H9 (cell line): Measurements from ENCODE around the gene YWHAQ. TPM values are rescaled to one million over a fixed set of nuclear protein-coding genes. Genes with fewer than 3 reads are reported as not detected.
A peak's percentile ranks its signal among the peaks of the same experiment; 100 is the strongest.

ENCODE experiments used
- DNase-seq: peaks from one replicate; pipeline ENCODE4 v3.0.0-alpha.2; 2017
- H2AFZ ChIP-seq: one replicate; pipeline ENCODE4 v1.6.1; 2013; ENCODE audit warnings: mild to moderate bottlenecking, low read length, control low read depth, moderate library complexity
- H2AK5ac ChIP-seq: 2 replicates; pipeline ENCODE4 v1.6.1; 2013; ENCODE audit warnings: low read length, control low read depth, mixed read lengths; ENCODE audit not compliant: insufficient read length
- H2BK120ac ChIP-seq: one replicate; pipeline ENCODE4 v1.6.1; 2013; ENCODE audit warnings: low read depth, mild to moderate bottlenecking, low read length, control low read depth, inconsistent platforms; ENCODE audit not compliant: poor library complexity, severe bottlenecking
- H2BK12ac ChIP-seq: 2 replicates; pipeline ENCODE4 v1.6.1; 2013; ENCODE audit warnings: low read length, control low read depth, mixed read lengths, low read depth; ENCODE audit not compliant: insufficient read length
- H2BK15ac ChIP-seq: 2 replicates; pipeline ENCODE4 v1.6.1; 2013; ENCODE audit warnings: low read depth, low read length, control low read depth
- H2BK20ac ChIP-seq: one replicate; pipeline ENCODE4 v1.6.1; 2013; ENCODE audit warnings: low read depth, mild to moderate bottlenecking, low read length, control low read depth, inconsistent platforms; ENCODE audit not compliant: poor library complexity, severe bottlenecking
- H2BK5ac ChIP-seq: 2 replicates; pipeline ENCODE4 v1.6.1; 2013; ENCODE audit warnings: low read length, control low read depth, mixed read lengths; ENCODE audit not compliant: insufficient read length
- H3K14ac ChIP-seq: 2 replicates; pipeline ENCODE4 v1.6.1; 2013; ENCODE audit warnings: low read length, control low read depth; ENCODE audit not compliant: insufficient read depth
- H3K18ac ChIP-seq: 2 replicates; pipeline ENCODE4 v1.6.1; 2013; ENCODE audit warnings: low read depth, mild to moderate bottlenecking, mixed read lengths, low read length, control low read depth; ENCODE audit not compliant: insufficient read length
- H3K23ac ChIP-seq: 2 replicates; pipeline ENCODE4 v1.6.1; 2013; ENCODE audit warnings: low read length, control low read depth, mixed read lengths, low read depth; ENCODE audit not compliant: insufficient read length
- H3K23me2 ChIP-seq: 2 replicates; pipeline ENCODE4 v1.6.1; 2013; ENCODE audit warnings: low read depth, mild to moderate bottlenecking, mixed read lengths, low read length, control low read depth; ENCODE audit not compliant: insufficient read length, poor library complexity, severe bottlenecking
- H3K27ac ChIP-seq: 2 replicates; pipeline ENCODE4 v1.5.1; 2013; ENCODE audit warnings: low read length, control low read depth, mixed read lengths, low read depth; ENCODE audit not compliant: insufficient read length
- H3K27me3 ChIP-seq: 2 replicates; pipeline ENCODE4 v1.6.1; 2013; ENCODE audit warnings: low read length, control low read depth, inconsistent platforms; ENCODE audit not compliant: insufficient read depth
- H3K4ac ChIP-seq: 2 replicates; pipeline ENCODE4 v1.6.1; 2013; ENCODE audit warnings: low read depth, mild to moderate bottlenecking, control low read depth, inconsistent platforms, low read length, moderate library complexity
- H3K4me1 ChIP-seq: 2 replicates; pipeline ENCODE4 v1.6.1; 2013; ENCODE audit warnings: low read length, control low read depth, inconsistent platforms; ENCODE audit not compliant: insufficient read depth
- H3K4me2 ChIP-seq: 2 replicates; pipeline ENCODE4 v1.6.1; 2013; ENCODE audit warnings: low read length, control low read depth, mixed read lengths; ENCODE audit not compliant: insufficient read length, insufficient read depth
- H3K56ac ChIP-seq: 2 replicates; pipeline ENCODE4 v1.6.1; 2013; ENCODE audit warnings: low read depth, mild to moderate bottlenecking, mixed read lengths, low read length, control low read depth; ENCODE audit not compliant: insufficient read length
- H3K79me1 ChIP-seq: 2 replicates; pipeline ENCODE4 v1.6.1; 2013; ENCODE audit warnings: low read depth, mild to moderate bottlenecking, moderate library complexity, low read length, control low read depth, inconsistent platforms; ENCODE audit not compliant: insufficient read depth, poor library complexity, severe bottlenecking
- H3K79me2 ChIP-seq: 2 replicates; pipeline ENCODE4 v1.6.1; 2013; ENCODE audit warnings: low read length, control low read depth, inconsistent platforms; ENCODE audit not compliant: insufficient read depth
- H3K9ac ChIP-seq: 2 replicates; pipeline ENCODE4 v1.6.1; 2013; ENCODE audit warnings: low read length, control low read depth, mixed read lengths; ENCODE audit not compliant: insufficient read length; ENCODE audit errors: extremely low read depth
- H3K9me3 ChIP-seq: one replicate; pipeline ENCODE4 v1.6.1; 2013; ENCODE audit warnings: low read depth, low read length, inconsistent platforms; ENCODE audit not compliant: control insufficient read depth
- H3T11ph ChIP-seq: one replicate; pipeline ENCODE4 v1.6.1; 2013; ENCODE audit warnings: mild to moderate bottlenecking, low read length, control low read depth, inconsistent platforms
- H4K20me1 ChIP-seq: one replicate; pipeline ENCODE4 v1.6.1; 2013; ENCODE audit not compliant: control insufficient read depth, insufficient read length, insufficient read depth
- H4K5ac ChIP-seq: 2 replicates; pipeline ENCODE4 v1.6.1; 2013; ENCODE audit warnings: low read depth, mild to moderate bottlenecking, mixed read lengths, low read length, control low read depth; ENCODE audit not compliant: insufficient read length
- H4K8ac ChIP-seq: replicated peaks from 2 replicates; pipeline ENCODE4 v1.6.1; 2013; ENCODE audit warnings: low read length, control low read depth, mixed read lengths, low read depth; ENCODE audit not compliant: insufficient read length
- H4K91ac ChIP-seq: 2 replicates; pipeline ENCODE4 v1.6.1; 2013; ENCODE audit warnings: low read depth, mild to moderate bottlenecking, moderate library complexity, mixed read lengths, low read length, control low read depth; ENCODE audit not compliant: insufficient read length
- H3K27ac Mint-ChIP-seq, 3 experiments: 2 replicates in 2 of 3; 3 replicates in 1 of 3; pipeline ENCODE4 v1.8.0; 2020 to 2021; ENCODE audit warnings: mixed read lengths in 3 of 3, mild to moderate bottlenecking in 1 of 3, moderate library complexity in 1 of 3
- H3K27me3 Mint-ChIP-seq: 2 replicates; pipeline ENCODE4 v1.8.0; 2021; ENCODE audit warnings: low read depth, mild to moderate bottlenecking, moderate library complexity, mixed read lengths
- H3K36me3 Mint-ChIP-seq, 3 experiments: 2 replicates in 2 of 3; 3 replicates in 1 of 3; pipeline ENCODE4 v1.8.0; 2020 to 2021; ENCODE audit warnings: low read depth in 3 of 3, mixed read lengths in 3 of 3; ENCODE audit not compliant: insufficient read depth in 1 of 3
- H3K4me1 Mint-ChIP-seq, 2 experiments: 2 replicates each; pipeline ENCODE4 v1.8.0; 2020; ENCODE audit warnings: mixed read lengths in 2 of 2
- H3K4me3 Mint-ChIP-seq, 2 experiments: 2 replicates in 1 of 2; 3 replicates in 1 of 2; pipeline ENCODE4 v1.8.0; 2020 to 2021; ENCODE audit warnings: mild to moderate bottlenecking in 2 of 2, mixed read lengths in 2 of 2, moderate library complexity in 1 of 2
- H3K9me3 Mint-ChIP-seq, 2 experiments: 2 replicates in 1 of 2; 3 replicates in 1 of 2; pipeline ENCODE4 v1.8.0; 2020; ENCODE audit warnings: mild to moderate bottlenecking in 2 of 2, mixed read lengths in 2 of 2, moderate library complexity in 1 of 2
- CTCF ChIP-seq: fragments of 200-600 bp; sonication (generic); conservative IDR thresholded peaks from 3 replicates; pipeline ENCODE4 v1.8.0; 2021; ENCODE audit warnings: antibody characterized with exemption, mild to moderate bottlenecking
- WGBS: extraction: QIAGEN DNeasy Blood & Tissue Kit; methylation state at CpG from one replicate; pipeline ENCODE4 v1.1.7; 2013; ENCODE audit warnings: missing lambda C conversion rate, low lambda C conversion rate, mixed read lengths; ENCODE audit not compliant: insufficient read length; ENCODE audit errors: extremely low coverage; 5-methylcytosine and 5-hydroxymethylcytosine counted together
- total RNA-seq: library from RNA; stranded (reverse); gene quantifications from 2 replicates; pipeline ENCODE4 v1.2.1, GENCODE V29; 2021

YWHAQ gene
- total RNA-seq, 1 experiment from 2014 or later = 374 TPM

GRCh38 chr2:9574331-9574730, 56.5 kb downstream of the YWHAQ start:
- H3K4ac ChIP-seq = no peak overlapping the region
- H3K79me1 ChIP-seq = no peaks in the 10 kb centered on the region
- H3K9ac ChIP-seq = no peak overlapping the region
- no peaks in the 10 kb centered on the region for H4K20me1 ChIP-seq
- Mint-ChIP-seq H3K4me1 (no peaks in the 10 kb centered on the region), H3K9me3 (no peaks in the 10 kb centered on the region), H3K36me3 (no peaks in the 10 kb centered on the region), H3K4me3 (no peak overlapping the region), H3K27me3 (no peaks in the 10 kb centered on the region), H3K27ac (peak overlapping the region in 1 of 3 experiments; percentile 86; a peak in 2 of 7 replicates)
- H2AFZ ChIP-seq = no peak overlapping the region
- H3K9me3 ChIP-seq = no peaks in the 10 kb centered on the region
- no peak overlapping the region for H3K23ac ChIP-seq
- H3K23me2 ChIP-seq = no peaks in the 10 kb centered on the region
- H2BK5ac ChIP-seq = no peak overlapping the region
- H3K56ac ChIP-seq = no peak overlapping the region
- H3K79me2 ChIP-seq = no peaks in the 10 kb centered on the region
- H2BK12ac ChIP-seq = no peak overlapping the region
- no peak overlapping the region for H3K18ac ChIP-seq
- no peak overlapping the region for H3K4me2 ChIP-seq
- DNase-seq = no peak
- H2BK20ac ChIP-seq = no peak overlapping the region
- no peak overlapping the region for H2BK15ac ChIP-seq
- no peaks in the 10 kb centered on the region for H3K4me1 ChIP-seq
- H4K91ac ChIP-seq = no peak overlapping the region
- no peak overlapping the region for H3T11ph ChIP-seq
- no peak overlapping the region for H2AK5ac ChIP-seq
- H3K27me3 ChIP-seq = no peaks in the 10 kb centered on the region
- H4K5ac ChIP-seq = no peak overlapping the region
- TF ChIP-seq CTCF = no peak
- no CpG with 5 or more reads among the region's 2 CpGs for WGBS
- H3K27ac ChIP-seq = no peak overlapping the region
- no peak overlapping the region for H2BK120ac ChIP-seq
- no peak overlapping the region for H3K14ac ChIP-seq
- no peak overlapping the region for H4K8ac ChIP-seq
